GM23248 (cell line): Measurements from ENCODE around the gene GFOD1. TPM values are rescaled to one million over a fixed set of nuclear protein-coding genes. Genes with fewer than 3 reads are reported as not detected.

Source experiments
- DNase-seq: peaks from one replicate; pipeline ENCODE4 v3.0.0-alpha.2; 2015
- H2AFZ ChIP-seq: fragments of 200-600 bp; sonication (generic); 2 replicates; pipeline ENCODE4 v1.6.1; 2016; ENCODE audit warnings: antibody characterized with exemption
- H3F3A ChIP-seq: fragments of 200-600 bp; sonication (generic); 2 replicates; pipeline ENCODE4 v1.6.1; 2016; ENCODE audit warnings: mild to moderate bottlenecking, antibody characterized with exemption, mixed run types; ENCODE audit not compliant: insufficient read depth
- H3K27ac ChIP-seq: fragments of 200-600 bp; sonication (generic); 2 replicates; pipeline ENCODE4 v1.5.1; 2016; ENCODE audit warnings: mild to moderate bottlenecking
- H3K27me3 ChIP-seq: fragments of 200-600 bp; sonication (generic); replicated peaks from 2 replicates; pipeline ENCODE4 v1.6.1; 2016; ENCODE audit warnings: mild to moderate bottlenecking; ENCODE audit not compliant: insufficient read depth
- H3K36me3 ChIP-seq: fragments of 200-600 bp; sonication (generic); 2 replicates; pipeline ENCODE4 v1.6.1; 2016; ENCODE audit warnings: low read depth, mild to moderate bottlenecking
- H3K4me1 ChIP-seq: fragments of 200-600 bp; sonication (generic); 2 replicates; pipeline ENCODE4 v1.6.1; 2016; ENCODE audit warnings: mild to moderate bottlenecking; ENCODE audit not compliant: insufficient read depth
- H3K4me2 ChIP-seq: fragments of 200-600 bp; sonication (generic); one replicate; pipeline ENCODE4 v1.6.1; 2016; ENCODE audit warnings: mild to moderate bottlenecking; ENCODE audit not compliant: unreplicated experiment
- H3K4me3 ChIP-seq: fragments of 200-600 bp; sonication (generic); 2 replicates; pipeline ENCODE4 v1.5.1; 2016; ENCODE audit warnings: mild to moderate bottlenecking
- H3K79me2 ChIP-seq: fragments of 200-600 bp; sonication (generic); 2 replicates; pipeline ENCODE4 v1.6.1; 2016; ENCODE audit warnings: mild to moderate bottlenecking; ENCODE audit not compliant: insufficient read depth
- H3K9ac ChIP-seq: fragments of 200-600 bp; sonication (generic); 2 replicates; pipeline ENCODE4 v1.6.1; 2016; ENCODE audit warnings: mild to moderate bottlenecking
- H3K9me2 ChIP-seq: fragments of 200-600 bp; sonication (generic); 2 replicates; pipeline ENCODE4 v1.6.1; 2016; ENCODE audit warnings: mixed run types, mild to moderate bottlenecking, moderate library complexity; ENCODE audit not compliant: insufficient read depth
- H3K9me3 ChIP-seq: fragments of 200-600 bp; sonication (generic); one replicate; pipeline ENCODE4 v1.6.1; 2017; ENCODE audit warnings: low read depth
- H4K20me1 ChIP-seq: fragments of 200-600 bp; sonication (generic); 2 replicates; pipeline ENCODE4 v1.6.0; 2016; ENCODE audit not compliant: insufficient read depth
- EZH2 ChIP-seq: fragments of 200-600 bp; sonication (generic); IDR thresholded peaks from 2 replicates; pipeline ENCODE4 v1.6.1; 2018; ENCODE audit warnings: antibody characterized with exemption, mild to moderate bottlenecking; ENCODE audit not compliant: insufficient read depth, poor library complexity, severe bottlenecking
- EZH2phosphoT487 ChIP-seq: fragments of 200-600 bp; sonication (generic); IDR thresholded peaks from 2 replicates; pipeline ENCODE4 v1.6.1; 2018; ENCODE audit warnings: antibody characterized with exemption, moderate library complexity, mild to moderate bottlenecking, low read depth; ENCODE audit not compliant: insufficient read depth
- WGBS, 2 experiments: methylation state at CpG; one replicate each; pipeline ENCODE4 v1.1.6; 2015 to 2017; ENCODE audit warnings: low lambda C conversion rate in 2 of 2, low coverage in 1 of 2; ENCODE audit errors: missing lambda C conversion rate in 2 of 2; 5-methylcytosine and 5-hydroxymethylcytosine counted together
- in situ Hi-C: fragments of 300-500 bp; cut with MboI; formaldehyde crosslinking; loops from 2 replicates; pipeline ENCODE4 v1.15.0; 2020
- polyA plus RNA-seq: library from polyadenylated mRNA; unstranded; fragments of >200 nt; fragmentation: Nextera tagmentation; extraction: Ambion mirVana; gene quantifications from 2 replicates; pipeline ENCODE4 v1.2.1, GENCODE V29; 2016
- total RNA-seq: library from RNA; depleted of rRNA; stranded (reverse); fragments of >200 nt; shearing (Covaris generic); gene quantifications from 2 replicates; pipeline ENCODE4 v1.2.3, GENCODE V29; 2014

Gene GFOD1
- total and polyA plus RNA-seq, 2 experiments from 2014 or later, result 0.84 to 0.97 TPM

- no peak for DNase-seq
- H3K4me3 ChIP-seq, result no peak overlapping the region
- no peaks in the 10 kb centered on the region for H3K36me3 ChIP-seq
- no peaks in the 10 kb centered on the region for H4K20me1 ChIP-seq
- WGBS, 2 experiments, result 77 to 79% methylated on average over 4 of the region's 4 CpGs
- in situ Hi-C loops, result no loop called here
- TF ChIP-seq EZH2phosphoT487, result no peak
- TF ChIP-seq EZH2, result no peak
- H3K79me2 ChIP-seq, result no peaks in the 10 kb centered on the region
- H3K27ac ChIP-seq, result no peak overlapping the region
- H3K27me3 ChIP-seq, result no peaks in the 10 kb centered on the region
- no peak overlapping the region for H2AFZ ChIP-seq
- peaks cover 21% of the 10 kb centered on the region for H3K4me1 ChIP-seq
- H3K9me3 ChIP-seq, result no peaks in the 10 kb centered on the region
- no peak overlapping the region for H3K9ac ChIP-seq
- H3F3A ChIP-seq, result peaks cover 6% of the 10 kb centered on the region; the same call in 1 of the 2 replicates
- H3K4me2 ChIP-seq, result no peak overlapping the region
- H3K9me2 ChIP-seq, result no peaks in the 10 kb centered on the region
Observed at GRCh38 chr6:13463941-13464340, 23.5 kb downstream of the GFOD1 start.

GRCh38 chr6:13463328-13463717 lies 24.1 kb downstream of the GFOD1 start:
- H3K4me2 ChIP-seq, result no peak overlapping the region
- 44 to 47% methylated on average over 8 of the region's 8 CpGs for WGBS, 2 experiments
- no peak overlapping the region for H3K27ac ChIP-seq
- H3K79me2 ChIP-seq, result no peaks in the 10 kb centered on the region
- in situ Hi-C loops, result no loop called here
- H3K4me3 ChIP-seq, result no peak overlapping the region
- no peaks in the 10 kb centered on the region for H3K36me3 ChIP-seq
- TF ChIP-seq EZH2 (no peak), EZH2phosphoT487 (no peak)
- DNase-seq, result no peak
- no peak overlapping the region for H2AFZ ChIP-seq
- no peaks in the 10 kb centered on the region for H3K9me2 ChIP-seq
- peaks cover 21% of the 10 kb centered on the region for H3K4me1 ChIP-seq
- peaks cover 6% of the 10 kb centered on the region; the same call in 1 of the 2 replicates for H3F3A ChIP-seq
- no peak overlapping the region for H3K9ac ChIP-seq
- H3K27me3 ChIP-seq, result no peaks in the 10 kb centered on the region
- H4K20me1 ChIP-seq, result no peaks in the 10 kb centered on the region
- no peaks in the 10 kb centered on the region for H3K9me3 ChIP-seq

GRCh38 chr6:13462458-13463327 lies 24.7 kb downstream of the GFOD1 start:
- Histone ChIP-seq H4K20me1 (no peaks in the 10 kb centered on the region), H3K4me2 (no peak overlapping the region), H3K9me2 (no peaks in the 10 kb centered on the region), H3K27ac (no peak overlapping the region), H3K9me3 (no peaks in the 10 kb centered on the region), H3K36me3 (no peaks in the 10 kb centered on the region), H3K4me3 (no peak overlapping the region), H3K79me2 (no peaks in the 10 kb centered on the region), H3F3A (peaks cover 6% of the 10 kb centered on the region; the same call in 1 of the 2 replicates), H3K9ac (no peak overlapping the region), H3K27me3 (no peaks in the 10 kb centered on the region), H3K4me1 (peaks cover 21% of the 10 kb centered on the region), H2AFZ (no peak overlapping the region)
- WGBS, 2 experiments, result 61% methylated on average over 12 of the region's 12 CpGs
- no peak for TF ChIP-seq EZH2
- no peak for TF ChIP-seq EZH2phosphoT487
- DNase-seq, result peak; percentile 50
- in situ Hi-C loops, result no loop called here

- Histone ChIP-seq H3F3A (peaks cover 6% of the 10 kb centered on the region; the same call in 1 of the 2 replicates), H4K20me1 (no peaks in the 10 kb centered on the region), H3K27ac (no peak overlapping the region), H3K27me3 (no peaks in the 10 kb centered on the region), H3K36me3 (no peaks in the 10 kb centered on the region), H3K9me3 (no peaks in the 10 kb centered on the region), H3K4me1 (peaks cover 21% of the 10 kb centered on the region), H3K9ac (no peak overlapping the region), H2AFZ (no peak overlapping the region), H3K4me2 (no peak overlapping the region), H3K4me3 (no peak overlapping the region), H3K79me2 (no peaks in the 10 kb centered on the region), H3K9me2 (no peaks in the 10 kb centered on the region)
- in situ Hi-C loops, result no loop called here
- WGBS, 2 experiments, result 80 to 81% methylated on average over 6 of the region's 6 CpGs
- no peak for DNase-seq
- no peak for TF ChIP-seq EZH2
- TF ChIP-seq EZH2phosphoT487, result no peak
Observed at GRCh38 chr6:13461805-13462204, 25.6 kb downstream of the GFOD1 start.
